RWPE2 (cell line): ENCODE data around the gene MEIS1.

Experiments
- ATAC-seq: fragments of 200-7000 bp; cut with Tn5 transposase; 3 replicates; pipeline ENCODE4 v1.9.1; 2021; ENCODE audit warnings: low read depth
- DNase-seq: peaks from one replicate; pipeline ENCODE4 v3.0.0-alpha.2; 2020; ENCODE audit warnings: low spot score
- H3K27ac ChIP-seq: fragments of 450-650 bp; 2 replicates; pipeline ENCODE4 v1.5.1; 2017; ENCODE audit warnings: mild to moderate bottlenecking; ENCODE audit not compliant: poor library complexity, severe bottlenecking
- H3K27me3 ChIP-seq: fragments of 250-450 bp; sonication (Bioruptor Pico); 2 replicates; pipeline ENCODE4 v1.5.1; 2021; ENCODE audit warnings: mild to moderate bottlenecking, moderate library complexity; ENCODE audit not compliant: insufficient read depth, poor library complexity, severe bottlenecking
- H3K36me3 ChIP-seq: fragments of 250-450 bp; sonication (Bioruptor Pico); 2 replicates; pipeline ENCODE4 v1.5.1; 2020; ENCODE audit warnings: low read depth, mild to moderate bottlenecking, moderate library complexity
- H3K4me1 ChIP-seq: fragments of 250-450 bp; sonication (Bioruptor Pico); 2 replicates; pipeline ENCODE4 v1.5.1; 2021; ENCODE audit warnings: mild to moderate bottlenecking, moderate library complexity; ENCODE audit not compliant: insufficient read depth, poor library complexity, severe bottlenecking
- H3K4me3 ChIP-seq: fragments of 250-450 bp; sonication (Bioruptor Pico); 2 replicates; pipeline ENCODE4 v1.5.1; 2021; ENCODE audit warnings: mild to moderate bottlenecking, moderate library complexity; ENCODE audit not compliant: severe bottlenecking
- H3K9me3 ChIP-seq: fragments of 250-450 bp; sonication (Bioruptor Pico); 2 replicates; pipeline ENCODE4 v1.5.1; 2021; ENCODE audit warnings: mild to moderate bottlenecking, moderate library complexity; ENCODE audit not compliant: severe bottlenecking
- CTCF ChIP-seq: fragments of 450-650 bp; IDR thresholded peaks from one replicate; pipeline ENCODE4 v1.5.1; 2017; ENCODE audit warnings: mild to moderate bottlenecking, moderate library complexity; ENCODE audit not compliant: poor library complexity, severe bottlenecking

MEIS1 gene

GRCh38 chr2:66439812-66440542, 5.1 kb downstream of the MEIS1 start:
- no peak for DNase-seq
- Histone ChIP-seq H3K9me3 (no peaks in the 10 kb centered on the region), H3K4me3 (peak overlapping the region; percentile 81), H3K27ac (peak overlapping the region; percentile 80), H3K27me3 (no peaks in the 10 kb centered on the region), H3K4me1 (no peaks in the 10 kb centered on the region), H3K36me3 (peaks cover 52% of the 10 kb centered on the region)
- no peak for TF ChIP-seq CTCF
- no peak for ATAC-seq

- no peaks in the 10 kb centered on the region for H3K4me1 ChIP-seq
Observed at GRCh38 chr2:66440708-66441497, 6.0 kb downstream of the MEIS1 start.

GRCh38 chr2:66441581-66442320, 6.8 kb downstream of the MEIS1 start:
- ATAC-seq (no peak), DNase-seq (no peak)
- no peak overlapping the region for H3K4me3 ChIP-seq
- TF ChIP-seq CTCF: no peak
- no peaks in the 10 kb centered on the region for H3K27me3 ChIP-seq
- H3K36me3 ChIP-seq: peaks cover 60% of the 10 kb centered on the region
- H3K4me1 ChIP-seq: no peaks in the 10 kb centered on the region
- no peaks in the 10 kb centered on the region for H3K9me3 ChIP-seq
- no peak overlapping the region for H3K27ac ChIP-seq

More at GRCh38 chr2:66440708-66441497, 6.0 kb downstream of the MEIS1 start:
- no peak for TF ChIP-seq CTCF
- Histone ChIP-seq H3K27me3 (no peaks in the 10 kb centered on the region), H3K4me3 (no peak overlapping the region), H3K36me3 (peaks cover 60% of the 10 kb centered on the region), H3K9me3 (no peaks in the 10 kb centered on the region), H3K27ac (peak overlapping the region; percentile 80)
- ATAC-seq: no peak
- DNase-seq: no peak

GRCh38 chr2:66442516-66443185, 7.7 kb downstream of the MEIS1 start:
- Histone ChIP-seq H3K4me3 (no peak overlapping the region), H3K4me1 (no peaks in the 10 kb centered on the region), H3K9me3 (no peaks in the 10 kb centered on the region), H3K27ac (no peak overlapping the region), H3K27me3 (no peaks in the 10 kb centered on the region), H3K36me3 (peaks cover 65% of the 10 kb centered on the region)
- no peak for ATAC-seq
- no peak for DNase-seq
- TF ChIP-seq CTCF: no peak
